Measurements from ENCODE around the gene PRRC2A. TPM values are rescaled to one million over a fixed set of nuclear protein-coding genes. Genes with fewer than 3 reads are reported as not detected.

Gene PRRC2A
- total RNA-seq, 2 experiments from 2014 or later, result 206 to 215 TPM

DNA sequence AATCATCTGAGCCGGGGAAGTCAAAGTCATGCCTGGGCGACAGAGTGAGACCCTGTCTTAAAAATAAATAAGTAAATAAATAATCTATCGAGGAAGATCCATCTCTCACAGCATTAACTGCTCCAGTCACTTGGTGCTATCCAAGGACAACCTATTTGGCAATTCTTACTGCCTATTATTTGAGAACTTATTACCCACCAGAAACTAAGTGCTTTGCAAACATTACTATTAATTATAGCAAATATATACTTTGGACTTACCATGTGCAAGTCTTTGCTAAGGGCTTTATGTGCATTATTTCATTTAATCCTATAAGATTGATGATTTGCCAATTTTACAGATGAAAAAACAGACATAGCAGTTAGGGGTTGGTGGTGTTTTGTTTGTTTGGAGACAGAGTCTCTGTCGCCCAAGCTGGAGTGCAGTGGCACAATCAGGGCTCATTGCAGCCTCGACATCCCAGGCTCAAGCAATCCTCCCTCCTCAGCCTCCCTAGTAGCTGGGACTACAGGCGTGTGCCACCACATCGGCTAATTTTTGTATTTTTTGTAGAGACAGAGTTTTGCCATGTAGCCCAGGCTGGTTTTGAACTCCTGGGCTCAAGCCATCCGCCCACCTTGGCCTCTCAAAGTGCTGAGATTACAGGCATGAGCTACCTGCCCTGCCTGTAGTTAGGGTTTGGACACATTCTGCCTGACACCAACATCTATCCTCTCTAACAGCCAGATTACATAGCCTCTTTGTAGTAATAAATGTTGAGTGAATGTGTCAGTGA lies 34.2 kb downstream of the PRRC2A start:
- H3K27ac ChIP-seq (ENCODE audit: low read depth in 1 of 2, low read length in 2 of 2), result no peak overlapping the region
- Mint-ChIP-seq H3K4me3 (peak overlapping the region; percentile 66), H3K4me1 (ENCODE audit: low read depth) (peaks cover 73% of the 10 kb centered on the region), H3K36me3 (ENCODE audit: low read depth) (peaks cover 45% of the 10 kb centered on the region), H3K27me3 (no peaks in the 10 kb centered on the region), H3K27ac (peak overlapping the region; percentile 76), H3K9me3 (no peaks in the 10 kb centered on the region)
- no peak for DNase-seq
- H3K36me3 ChIP-seq (ENCODE audit: insufficient read depth, low read length), result peaks cover 27% of the 10 kb centered on the region
- no peaks in the 10 kb centered on the region for H3K27me3 ChIP-seq (ENCODE audit: control insufficient read depth in 1 of 2, insufficient read depth in 2 of 2, low read length in 2 of 2)
- peaks cover 58% of the 10 kb centered on the region for H3K4me1 ChIP-seq (ENCODE audit: insufficient read depth, low read length)
- TF ChIP-seq, protein P1, sequence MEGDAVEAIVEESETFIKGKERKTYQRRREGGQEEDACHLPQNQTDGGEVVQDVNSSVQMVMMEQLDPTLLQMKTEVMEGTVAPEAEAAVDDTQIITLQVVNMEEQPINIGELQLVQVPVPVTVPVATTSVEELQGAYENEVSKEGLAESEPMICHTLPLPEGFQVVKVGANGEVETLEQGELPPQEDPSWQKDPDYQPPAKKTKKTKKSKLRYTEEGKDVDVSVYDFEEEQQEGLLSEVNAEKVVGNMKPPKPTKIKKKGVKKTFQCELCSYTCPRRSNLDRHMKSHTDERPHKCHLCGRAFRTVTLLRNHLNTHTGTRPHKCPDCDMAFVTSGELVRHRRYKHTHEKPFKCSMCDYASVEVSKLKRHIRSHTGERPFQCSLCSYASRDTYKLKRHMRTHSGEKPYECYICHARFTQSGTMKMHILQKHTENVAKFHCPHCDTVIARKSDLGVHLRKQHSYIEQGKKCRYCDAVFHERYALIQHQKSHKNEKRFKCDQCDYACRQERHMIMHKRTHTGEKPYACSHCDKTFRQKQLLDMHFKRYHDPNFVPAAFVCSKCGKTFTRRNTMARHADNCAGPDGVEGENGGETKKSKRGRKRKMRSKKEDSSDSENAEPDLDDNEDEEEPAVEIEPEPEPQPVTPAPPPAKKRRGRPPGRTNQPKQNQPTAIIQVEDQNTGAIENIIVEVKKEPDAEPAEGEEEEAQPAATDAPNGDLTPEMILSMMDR (IDR thresholded peaks at IDR 0.05), result no peak
- intact Hi-C loops (cut with DNase I, micrococcal nuclease), result loop anchor here in 1 of 2 experiments (5.0 kb wide), 1 partner anchor 107 kb away; the partner anchor contains the start of genes ATP6V1G2 and NFKBIL1
- POLR2A ChIA-PET, result interaction anchor here (0.7 to 5.1 kb wide), 7 partner anchors 9 to 1512 kb away, joined by 3 to 250 read pairs (median 12); partner anchors contain the start of genes ABHD16A, C6orf47, CSNK2B and GPANK1
- H3K9me3 ChIP-seq (ENCODE audit: control insufficient read depth in 1 of 2, insufficient read depth in 1 of 2, low read length in 2 of 2), result no peaks in the 10 kb centered on the region
- no peak overlapping the region for H3K4me3 ChIP-seq (ENCODE audit: low read length)
- CTCF ChIA-PET, result interaction anchor here (0.6 to 1.6 kb wide), 3 partner anchors 10 to 175 kb away, joined by 3 to 5 read pairs (median 4); partner anchors contain the start of genes GPANK1 and VARS1
- no peak for ATAC-seq (ENCODE audit: poor library complexity)

DNA sequence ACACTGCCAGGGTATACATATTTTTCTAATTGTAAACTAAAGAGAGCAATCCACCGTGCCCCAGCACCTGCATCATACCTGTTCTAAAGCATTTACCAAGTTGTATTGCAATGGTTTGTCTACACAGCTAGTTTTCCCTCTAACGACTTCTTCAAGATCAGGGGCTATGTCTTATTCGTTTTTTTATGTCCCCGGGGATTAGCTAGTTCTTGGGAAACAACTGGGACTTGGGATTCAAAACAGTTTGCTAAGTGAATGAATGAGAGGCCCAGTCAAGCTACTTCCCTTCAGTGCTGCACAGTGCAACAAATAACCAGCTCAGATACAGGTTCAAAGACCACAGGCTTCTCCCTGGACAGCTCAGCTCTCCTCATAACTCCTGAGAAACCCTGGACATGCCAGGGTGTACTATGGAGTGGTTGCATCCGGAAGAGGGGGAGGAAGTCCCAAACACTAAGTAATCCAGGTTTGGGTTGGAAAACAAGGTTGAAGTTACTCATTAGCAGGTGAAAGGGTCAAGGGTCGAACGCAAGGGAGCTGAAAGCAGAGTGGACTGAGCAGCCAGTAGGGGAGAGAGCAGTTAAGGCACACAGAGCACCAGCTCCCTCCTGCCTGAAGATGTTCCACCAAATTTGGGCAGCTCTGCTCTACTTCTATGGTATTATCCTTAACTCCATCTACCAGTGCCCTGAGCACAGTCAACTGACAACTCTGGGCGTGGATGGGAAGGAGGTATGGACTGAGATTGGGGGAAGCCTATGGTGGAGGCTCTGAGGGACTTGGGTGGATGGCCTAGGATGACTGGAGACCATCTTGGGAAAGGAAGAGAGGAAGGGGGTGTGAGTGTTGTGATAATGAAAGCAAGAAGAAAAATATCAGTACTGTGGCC lies 35.1 kb downstream of the PRRC2A start, which contains the start of gene APOM:
APOM (plus strand) TSS at position 546 of the 889 bp plus-strand sequence; CDS start at position 619, 73 bp downstream.
- H3K4me1 Mint-ChIP-seq (ENCODE audit: low read depth), result peaks cover 72% of the 10 kb centered on the region
- no peaks in the 10 kb centered on the region for H3K27me3 Mint-ChIP-seq
- DNase-seq (no peak), ATAC-seq (ENCODE audit: poor library complexity) (no peak)
- H3K4me3 Mint-ChIP-seq, result peak within 1 kb of the TSS; percentile 66
- H3K9me3 Mint-ChIP-seq, result no peaks in the 10 kb centered on the region
- POLR2A ChIA-PET, result interaction anchor here (0.5 to 5.1 kb wide), 2 partner anchors 8 to 317 kb away, joined by 3 to 250 read pairs; partner anchors contain the start of genes C6orf47, CSNK2B and GPANK1
- H3K9me3 ChIP-seq (ENCODE audit: control insufficient read depth in 1 of 2, insufficient read depth in 1 of 2, low read length in 2 of 2), result no peaks in the 10 kb centered on the region
- peaks cover 27% of the 10 kb centered on the region for H3K36me3 ChIP-seq (ENCODE audit: insufficient read depth, low read length)
- peaks cover 57% of the 10 kb centered on the region for H3K4me1 ChIP-seq (ENCODE audit: insufficient read depth, low read length)
- TF ChIP-seq, protein P1 (IDR thresholded peaks at IDR 0.05), result no peak
- intact Hi-C loops (cut with DNase I, micrococcal nuclease), result no loop called here
- H3K27ac ChIP-seq (ENCODE audit: low read depth in 1 of 2, low read length in 2 of 2), result no peak within 1 kb of the TSS
- H3K4me3 ChIP-seq (ENCODE audit: low read length), result no peak within 1 kb of the TSS
- CTCF ChIA-PET, result interaction anchor here (0.6 kb wide), 1 partner anchor 174 kb away, joined by 5 read pairs; no protein-coding TSS in a partner anchor
- H3K27me3 ChIP-seq (ENCODE audit: control insufficient read depth in 1 of 2, insufficient read depth in 2 of 2, low read length in 2 of 2), result no peaks in the 10 kb centered on the region
- peak within 1 kb of the TSS; percentile 76 for H3K27ac Mint-ChIP-seq
- peaks cover 52% of the 10 kb centered on the region for H3K36me3 Mint-ChIP-seq (ENCODE audit: low read depth)

All from CD4-positive, alpha-beta T cell (primary cell).